ENCODE data around the gene MYF5.
"Not testable (repeated sequence)": the region's sequence is repeated elsewhere in the genome, so short reads cannot be mapped to it uniquely, and the experiment has no call there.

Gene MYF5

DNA sequence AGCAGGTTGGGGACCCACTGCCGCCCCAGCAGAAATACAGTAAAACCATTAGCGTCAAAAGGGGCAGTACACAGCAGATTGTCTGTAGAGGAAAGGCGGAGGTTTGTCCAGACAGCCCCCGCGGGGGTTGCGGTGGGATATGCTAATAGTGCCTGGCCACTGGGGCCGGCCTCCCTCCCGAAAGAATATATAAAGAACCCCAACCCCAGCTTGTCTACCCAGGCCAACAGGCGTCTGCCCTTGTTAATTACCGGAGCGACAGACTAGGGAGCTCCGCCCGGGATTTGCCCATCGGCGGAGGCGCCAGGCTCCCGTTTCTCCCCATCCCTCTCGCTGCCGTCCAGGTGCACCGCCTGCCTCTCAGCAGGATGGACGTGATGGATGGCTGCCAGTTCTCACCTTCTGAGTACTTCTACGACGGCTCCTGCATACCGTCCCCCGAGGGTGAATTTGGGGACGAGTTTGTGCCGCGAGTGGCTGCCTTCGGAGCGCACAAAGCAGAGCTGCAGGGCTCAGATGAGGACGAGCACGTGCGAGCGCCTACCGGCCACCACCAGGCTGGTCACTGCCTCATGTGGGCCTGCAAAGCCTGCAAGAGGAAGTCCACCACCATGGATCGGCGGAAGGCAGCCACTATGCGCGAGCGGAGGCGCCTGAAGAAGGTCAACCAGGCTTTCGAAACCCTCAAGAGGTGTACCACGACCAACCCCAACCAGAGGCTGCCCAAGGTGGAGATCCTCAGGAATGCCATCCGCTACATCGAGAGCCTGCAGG lies at the start of gene MYF5:
Gene MYF5 (plus strand): TSS at position 217 of the 774 bp plus-strand sequence. CDS start 152 bp downstream, at position 369.
- H3K36me3 ChIP-seq (ENCODE audit: control insufficient read depth, insufficient read depth, low read length, severe bottlenecking): no peaks in the 10 kb centered on the region
- H3K9ac ChIP-seq (ENCODE audit: low read length): no peak within 1 kb of the TSS
- no peak within 1 kb of the TSS for H3K4me3 ChIP-seq (ENCODE audit: low read length)
- peaks cover 40% of the 10 kb centered on the region for H3K27me3 ChIP-seq (replicated peaks; ENCODE audit: control insufficient read depth, insufficient read depth, low read length)
- DNase-seq (ENCODE audit: low read depth): no peak
- no peaks in the 10 kb centered on the region for H3K9me3 ChIP-seq (ENCODE audit: control insufficient read depth, low read length)
- peaks cover 3% of the 10 kb centered on the region for H3K4me1 ChIP-seq (ENCODE audit: control insufficient read depth, insufficient read depth, low read length)

DNA sequence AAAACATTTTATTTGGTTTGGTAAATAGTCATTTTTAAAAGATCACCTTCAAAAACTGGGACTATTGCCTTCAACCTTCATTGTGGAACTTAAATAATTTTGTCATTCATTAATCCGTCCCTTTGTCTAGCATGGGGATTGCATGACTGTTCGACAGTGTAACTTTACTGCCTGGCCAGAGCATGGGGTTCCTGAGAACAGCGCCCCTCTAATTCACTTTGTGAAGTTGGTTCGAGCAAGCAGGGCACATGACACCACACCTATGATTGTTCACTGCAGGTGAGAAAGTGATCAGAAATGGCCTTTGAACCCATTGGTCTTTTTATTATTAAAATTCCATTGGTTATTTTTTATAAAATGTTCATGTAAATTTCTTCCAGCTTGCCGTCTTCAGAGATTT lies 46.5 kb upstream of the MYF5 start:
- H3K9ac ChIP-seq (ENCODE audit: low read length): no peak overlapping the region
- no peaks in the 10 kb centered on the region for H3K4me1 ChIP-seq (ENCODE audit: control insufficient read depth, insufficient read depth, low read length)
- H3K4me3 ChIP-seq (ENCODE audit: low read length): no peak overlapping the region
- H3K36me3 ChIP-seq (ENCODE audit: control insufficient read depth, insufficient read depth, low read length, severe bottlenecking): no peaks in the 10 kb centered on the region
- no peak for DNase-seq (ENCODE audit: low read depth)
- no peaks in the 10 kb centered on the region for H3K9me3 ChIP-seq (ENCODE audit: control insufficient read depth, low read length)
- no peaks in the 10 kb centered on the region for H3K27me3 ChIP-seq (replicated peaks; ENCODE audit: control insufficient read depth, insufficient read depth, low read length)

DNA sequence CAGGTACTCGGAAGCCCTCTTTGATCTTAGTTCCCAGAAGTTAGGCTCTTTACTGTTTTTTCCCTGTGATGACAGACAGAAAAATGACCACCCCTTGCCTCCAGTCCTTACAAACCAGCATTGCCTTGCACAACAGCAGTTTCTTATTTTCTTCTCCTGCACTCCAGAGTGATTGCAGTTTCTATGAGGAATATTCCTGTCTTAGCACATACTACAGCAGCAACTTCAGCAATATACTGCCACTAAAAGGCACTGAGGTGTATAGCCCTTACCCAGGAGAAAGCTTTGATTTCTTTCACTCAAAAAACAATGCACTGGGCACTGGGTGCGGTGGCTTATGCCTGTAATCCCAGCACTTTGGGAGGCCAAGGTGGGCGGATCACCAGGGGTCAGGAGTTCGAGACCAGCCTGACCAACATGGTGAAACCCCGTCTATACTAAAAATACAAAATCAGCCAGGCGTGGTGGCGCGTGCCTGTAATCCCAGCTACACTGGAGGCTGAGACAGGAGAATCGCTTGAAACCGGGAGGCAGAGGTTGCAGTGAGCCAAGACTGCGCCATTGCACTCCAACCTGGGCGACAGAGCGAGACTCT lies 40.6 kb upstream of the MYF5 start:
- not testable (repeated sequence) for H3K9ac ChIP-seq (ENCODE audit: low read length); H3K36me3 ChIP-seq (ENCODE audit: control insufficient read depth, insufficient read depth, low read length, severe bottlenecking); H3K9me3 ChIP-seq (ENCODE audit: control insufficient read depth, low read length); H3K4me1 ChIP-seq (ENCODE audit: control insufficient read depth, insufficient read depth, low read length); H3K4me3 ChIP-seq (ENCODE audit: low read length); H3K27me3 ChIP-seq (replicated peaks; ENCODE audit: control insufficient read depth, insufficient read depth, low read length)
- peak; percentile 63 for DNase-seq (ENCODE audit: low read depth)

DNA sequence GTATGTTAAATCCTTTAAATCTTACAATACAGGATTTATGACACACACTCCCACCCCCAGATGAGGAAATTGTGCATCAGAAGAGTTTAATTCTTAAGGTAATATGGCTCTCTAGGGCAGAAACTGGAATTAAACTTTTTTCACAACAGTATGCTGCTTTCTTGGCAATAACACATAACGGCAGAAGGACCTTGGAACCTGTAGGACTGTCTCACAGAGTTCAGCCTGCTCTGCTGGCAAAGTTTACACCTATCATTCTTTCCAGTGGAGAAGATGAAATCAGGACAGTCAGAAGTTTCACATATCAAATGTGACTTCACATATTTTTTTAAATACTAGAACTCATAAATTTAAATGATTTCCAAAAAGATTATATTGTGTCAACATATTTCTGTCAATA lies 39.9 kb upstream of the MYF5 start:
- H3K9ac ChIP-seq (ENCODE audit: low read length): no peak overlapping the region
- H3K27me3 ChIP-seq (replicated peaks; ENCODE audit: control insufficient read depth, insufficient read depth, low read length): no peaks in the 10 kb centered on the region
- no peak overlapping the region for H3K4me3 ChIP-seq (ENCODE audit: low read length)
- no peaks in the 10 kb centered on the region for H3K9me3 ChIP-seq (ENCODE audit: control insufficient read depth, low read length)
- no peaks in the 10 kb centered on the region for H3K4me1 ChIP-seq (ENCODE audit: control insufficient read depth, insufficient read depth, low read length)
- DNase-seq (ENCODE audit: low read depth): no peak
- no peaks in the 10 kb centered on the region for H3K36me3 ChIP-seq (ENCODE audit: control insufficient read depth, insufficient read depth, low read length, severe bottlenecking)

DNA sequence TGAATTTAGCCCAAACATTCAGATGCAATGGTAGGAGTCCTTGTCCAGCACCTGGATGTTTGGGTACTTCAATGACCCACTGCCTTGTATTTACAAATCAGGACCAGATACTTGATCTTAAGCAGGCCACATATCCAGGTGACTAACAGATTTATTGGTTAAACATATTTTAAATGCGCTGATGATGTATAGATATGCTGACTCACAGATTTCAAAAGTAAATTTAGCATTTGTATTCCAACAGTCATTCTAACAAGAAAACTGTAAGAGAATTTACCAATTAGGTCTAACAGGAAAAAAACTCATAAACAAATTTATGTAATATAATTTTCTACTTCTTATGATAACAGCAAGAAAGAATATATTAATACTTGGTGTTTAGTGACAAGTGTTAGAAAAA lies 38.7 kb upstream of the MYF5 start:
- DNase-seq (ENCODE audit: low read depth): no peak
- H3K4me1 ChIP-seq (ENCODE audit: control insufficient read depth, insufficient read depth, low read length): no peaks in the 10 kb centered on the region
- H3K9me3 ChIP-seq (ENCODE audit: control insufficient read depth, low read length): no peaks in the 10 kb centered on the region
- no peaks in the 10 kb centered on the region for H3K27me3 ChIP-seq (replicated peaks; ENCODE audit: control insufficient read depth, insufficient read depth, low read length)
- H3K4me3 ChIP-seq (ENCODE audit: low read length): no peak overlapping the region
- no peak overlapping the region for H3K9ac ChIP-seq (ENCODE audit: low read length)
- H3K36me3 ChIP-seq (ENCODE audit: control insufficient read depth, insufficient read depth, low read length, severe bottlenecking): no peaks in the 10 kb centered on the region

DNA sequence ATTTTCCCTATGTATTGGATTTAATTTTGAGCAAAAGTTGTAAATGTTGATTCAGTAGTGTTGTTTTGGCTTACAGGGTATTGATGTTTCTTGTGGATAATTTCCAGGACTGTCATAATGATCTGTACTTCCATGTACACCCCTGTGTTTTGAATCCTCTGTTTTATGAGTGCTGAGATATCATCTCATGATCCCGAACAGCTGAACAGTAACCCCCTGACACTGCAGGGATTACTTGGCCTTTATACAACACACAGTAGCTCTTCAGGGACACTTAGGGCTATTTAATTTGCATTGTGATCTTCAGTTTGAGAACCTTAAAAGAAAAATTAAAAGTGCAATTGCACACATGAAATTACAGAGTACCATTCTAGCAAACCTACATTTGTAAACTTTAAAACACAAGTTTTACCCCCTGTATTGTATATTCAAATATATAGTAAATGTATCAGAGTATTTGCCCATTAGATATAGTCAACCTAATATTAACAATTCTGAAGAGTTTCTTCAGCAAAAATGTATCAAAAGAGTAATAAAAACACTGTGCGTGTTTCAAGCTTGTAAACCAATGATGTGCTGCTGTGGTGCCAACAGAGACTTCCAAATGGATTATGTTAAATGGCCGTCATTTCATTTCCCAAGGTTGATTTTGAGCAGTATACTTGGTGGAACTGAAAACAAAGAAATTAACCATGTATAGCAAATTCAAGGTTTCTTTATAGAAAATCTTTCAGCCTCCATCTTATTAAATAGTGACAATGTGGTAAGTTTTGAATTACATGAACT lies 37.2 kb upstream of the MYF5 start:
- no peaks in the 10 kb centered on the region for H3K36me3 ChIP-seq (ENCODE audit: control insufficient read depth, insufficient read depth, low read length, severe bottlenecking)
- no peak overlapping the region for H3K4me3 ChIP-seq (ENCODE audit: low read length)
- no peaks in the 10 kb centered on the region for H3K27me3 ChIP-seq (replicated peaks; ENCODE audit: control insufficient read depth, insufficient read depth, low read length)
- H3K4me1 ChIP-seq (ENCODE audit: control insufficient read depth, insufficient read depth, low read length): no peaks in the 10 kb centered on the region
- DNase-seq (ENCODE audit: low read depth): no peak
- H3K9me3 ChIP-seq (ENCODE audit: control insufficient read depth, low read length): no peaks in the 10 kb centered on the region
- H3K9ac ChIP-seq (ENCODE audit: low read length): no peak overlapping the region

DNA sequence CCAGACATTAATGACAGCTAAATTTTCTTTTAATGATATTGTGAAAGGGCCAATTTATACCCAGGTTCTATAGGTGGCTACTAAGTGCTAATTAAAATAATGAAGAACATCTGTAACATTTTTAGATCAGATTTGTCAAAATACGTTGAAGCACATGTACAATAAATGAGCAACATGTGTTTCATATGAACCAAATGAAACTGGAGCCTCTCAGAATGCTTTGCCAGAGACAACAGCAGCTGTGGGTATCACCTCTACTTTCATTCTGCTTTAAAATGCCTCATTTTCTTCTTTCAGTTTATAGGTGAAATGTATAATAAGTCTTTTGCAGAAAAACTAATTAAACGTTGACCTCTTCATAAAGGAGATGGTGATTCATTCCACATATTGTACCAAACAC lies 35.4 kb upstream of the MYF5 start:
- peak; percentile 53 for DNase-seq (ENCODE audit: low read depth)
- no peak overlapping the region for H3K4me3 ChIP-seq (ENCODE audit: low read length)

DNA sequence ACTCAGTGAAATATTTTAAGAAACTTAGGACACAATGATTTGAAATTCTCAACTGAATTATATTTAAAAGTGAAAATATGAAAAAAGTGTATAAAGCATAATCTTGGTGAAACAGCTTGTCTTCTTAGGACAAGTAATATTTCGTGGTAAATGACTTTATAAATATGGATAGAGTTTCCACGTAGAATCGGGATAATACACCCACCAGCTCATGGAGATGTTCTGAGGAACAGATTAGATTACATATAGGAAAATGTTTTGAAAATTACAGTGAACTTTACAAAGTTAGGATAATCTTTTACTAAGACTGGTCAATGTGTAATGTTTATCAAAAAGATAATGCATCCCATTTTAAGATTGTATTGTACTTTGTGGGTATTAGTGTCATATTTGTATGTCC lies 34.9 kb upstream of the MYF5 start:
- H3K9ac ChIP-seq (ENCODE audit: low read length): no peak overlapping the region
- DNase-seq (ENCODE audit: low read depth): no peak
- H3K4me1 ChIP-seq (ENCODE audit: control insufficient read depth, insufficient read depth, low read length): no peaks in the 10 kb centered on the region
- no peaks in the 10 kb centered on the region for H3K36me3 ChIP-seq (ENCODE audit: control insufficient read depth, insufficient read depth, low read length, severe bottlenecking)
- H3K9me3 ChIP-seq (ENCODE audit: control insufficient read depth, low read length): no peaks in the 10 kb centered on the region
- no peaks in the 10 kb centered on the region for H3K27me3 ChIP-seq (replicated peaks; ENCODE audit: control insufficient read depth, insufficient read depth, low read length)
- H3K4me3 ChIP-seq (ENCODE audit: low read length): no peak overlapping the region

More for the DNA sequence above, 35.4 kb upstream of the MYF5 start:
- Histone ChIP-seq H3K9me3 (ENCODE audit: control insufficient read depth, low read length) (no peaks in the 10 kb centered on the region), H3K9ac (ENCODE audit: low read length) (no peak overlapping the region), H3K36me3 (ENCODE audit: control insufficient read depth, insufficient read depth, low read length, severe bottlenecking) (no peaks in the 10 kb centered on the region), H3K4me1 (ENCODE audit: control insufficient read depth, insufficient read depth, low read length) (no peaks in the 10 kb centered on the region), H3K27me3 (replicated peaks; ENCODE audit: control insufficient read depth, insufficient read depth, low read length) (no peaks in the 10 kb centered on the region)

DNA sequence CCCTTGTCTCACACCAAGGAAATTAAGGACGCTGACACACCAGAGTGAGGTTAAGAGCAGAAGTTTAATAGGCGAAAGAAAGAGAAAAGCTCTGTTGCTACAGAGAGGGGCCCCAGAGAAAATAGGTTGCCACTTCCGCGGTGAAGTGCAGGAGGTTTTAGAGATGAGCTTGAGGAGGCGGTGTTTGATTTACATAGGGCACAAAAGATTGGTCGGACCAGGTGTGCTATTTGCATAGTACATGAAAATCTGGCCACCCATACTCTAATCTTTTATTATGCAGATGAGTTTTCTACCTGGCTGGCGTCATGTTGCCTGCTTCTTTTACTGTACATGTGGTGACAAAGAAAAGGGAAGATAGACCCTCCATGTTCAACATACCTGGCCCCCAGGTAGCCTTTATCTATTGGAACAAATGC lies 32.6 kb upstream of the MYF5 start:
- Histone ChIP-seq H3K4me1 (ENCODE audit: control insufficient read depth, insufficient read depth, low read length) (no peaks in the 10 kb centered on the region), H3K4me3 (ENCODE audit: low read length) (no peak overlapping the region), H3K9me3 (ENCODE audit: control insufficient read depth, low read length) (peaks cover 2% of the 10 kb centered on the region), H3K9ac (ENCODE audit: low read length) (no peak overlapping the region), H3K27me3 (replicated peaks; ENCODE audit: control insufficient read depth, insufficient read depth, low read length) (no peaks in the 10 kb centered on the region), H3K36me3 (ENCODE audit: control insufficient read depth, insufficient read depth, low read length, severe bottlenecking) (no peaks in the 10 kb centered on the region)
- DNase-seq (ENCODE audit: low read depth): no peak

DNA sequence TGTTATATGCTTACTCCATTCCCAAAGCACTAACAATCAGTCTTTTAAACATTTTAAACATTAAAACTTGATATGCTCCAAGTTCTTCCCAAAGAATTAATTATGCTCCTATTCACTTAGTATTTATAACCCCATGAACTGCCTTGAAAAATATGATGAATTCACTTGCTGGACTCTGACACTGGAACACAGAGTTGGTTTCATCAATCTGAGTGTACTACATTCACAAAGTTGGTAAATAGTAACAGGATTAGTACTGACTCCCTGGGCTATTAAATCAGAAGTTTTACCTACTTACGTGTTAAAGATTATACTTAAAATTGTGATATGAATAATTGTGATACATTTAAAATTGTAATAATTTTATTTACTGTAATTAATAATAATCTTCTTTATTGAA lies 26.6 kb upstream of the MYF5 start:
- no peak overlapping the region for H3K4me3 ChIP-seq (ENCODE audit: low read length)
- H3K9me3 ChIP-seq (ENCODE audit: control insufficient read depth, low read length): peaks cover 2% of the 10 kb centered on the region
- no peak for DNase-seq (ENCODE audit: low read depth)
- H3K27me3 ChIP-seq (replicated peaks; ENCODE audit: control insufficient read depth, insufficient read depth, low read length): no peaks in the 10 kb centered on the region
- no peaks in the 10 kb centered on the region for H3K36me3 ChIP-seq (ENCODE audit: control insufficient read depth, insufficient read depth, low read length, severe bottlenecking)
- no peak overlapping the region for H3K9ac ChIP-seq (ENCODE audit: low read length)
- no peaks in the 10 kb centered on the region for H3K4me1 ChIP-seq (ENCODE audit: control insufficient read depth, insufficient read depth, low read length)

DNA sequence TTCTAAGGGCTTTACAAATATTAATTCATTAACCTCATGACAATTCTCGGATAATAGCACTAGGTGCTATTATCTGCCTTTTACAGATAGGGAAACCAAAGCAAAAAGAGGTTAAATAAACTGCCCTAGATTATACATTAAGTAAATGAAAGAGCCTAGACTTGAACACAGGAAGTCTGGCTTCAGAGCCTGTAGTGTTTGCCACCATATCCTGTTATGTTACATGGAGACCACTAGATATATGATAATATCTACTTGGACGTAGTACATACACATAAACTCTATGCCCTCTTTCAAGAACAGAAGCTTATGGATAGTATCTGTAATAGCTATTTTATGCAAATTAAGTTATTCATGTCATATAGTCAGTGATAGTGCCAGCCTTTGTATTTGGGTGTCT lies 26.2 kb upstream of the MYF5 start:
- H3K27me3 ChIP-seq (replicated peaks; ENCODE audit: control insufficient read depth, insufficient read depth, low read length): no peaks in the 10 kb centered on the region

More for the DNA sequence above, 26.2 kb upstream of the MYF5 start:
- Histone ChIP-seq H3K36me3 (ENCODE audit: control insufficient read depth, insufficient read depth, low read length, severe bottlenecking) (no peaks in the 10 kb centered on the region), H3K4me3 (ENCODE audit: low read length) (no peak overlapping the region), H3K9ac (ENCODE audit: low read length) (no peak overlapping the region), H3K4me1 (ENCODE audit: control insufficient read depth, insufficient read depth, low read length) (no peaks in the 10 kb centered on the region), H3K9me3 (ENCODE audit: control insufficient read depth, low read length) (peaks cover 2% of the 10 kb centered on the region)
- DNase-seq (ENCODE audit: low read depth): no peak
